Stimulated activated naive CD4-positive, alpha-beta T cell treated with Interleukin-2 at 50 U/mL for 16 hours (primary cell): ENCODE data around the gene FBXL13.
"Not testable (repeated sequence)": the region's sequence is repeated elsewhere in the genome, so short reads cannot be mapped to it uniquely, and the experiment has no call there.

Experiments used
- DNase-seq: peaks from one replicate; lab custom pipeline; 2025; lab: John Stamatoyannopoulos, UW

Gene FBXL13

DNA sequence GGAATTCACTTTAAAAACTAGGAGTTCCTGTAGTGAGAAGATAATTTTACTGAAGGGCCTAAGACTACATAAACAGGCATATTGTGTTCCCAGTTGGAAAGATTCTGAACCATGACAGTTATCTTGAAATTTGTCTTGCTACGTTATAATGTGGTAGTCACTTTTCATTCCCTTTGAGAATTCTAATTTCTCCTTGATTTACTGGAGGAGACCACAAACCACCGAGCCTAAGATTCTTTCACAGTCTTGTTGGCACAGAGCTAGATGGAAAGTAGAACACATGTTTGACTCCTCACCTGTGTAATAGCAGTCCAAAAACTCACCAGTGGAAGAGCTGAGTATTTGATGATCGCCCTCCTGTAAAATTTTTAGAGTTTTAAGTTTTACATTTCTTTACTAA lies 5.2 kb upstream of the FBXL13 start:
- DNase-seq = no peak

DNA sequence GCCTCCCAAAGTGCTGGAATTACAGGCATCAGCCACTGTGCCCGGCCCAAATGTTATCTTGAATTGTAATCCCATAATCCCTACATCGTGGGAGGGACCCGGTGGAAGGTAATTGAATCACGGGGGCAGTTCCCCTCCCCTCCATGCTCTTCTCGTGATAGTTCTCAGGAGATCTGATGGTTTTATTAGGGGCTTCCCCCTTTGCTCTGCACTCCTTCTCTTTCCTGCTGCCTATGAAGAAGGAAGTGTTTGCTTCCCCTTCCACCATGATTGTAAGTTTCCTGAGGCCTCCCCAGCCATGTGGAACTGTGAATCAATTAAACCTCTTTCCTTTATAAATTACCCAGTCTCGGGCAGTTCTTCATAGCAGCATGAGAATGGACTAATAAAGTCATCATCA lies 3.6 kb upstream of the FBXL13 start:
- DNase-seq = not testable (repeated sequence)

DNA sequence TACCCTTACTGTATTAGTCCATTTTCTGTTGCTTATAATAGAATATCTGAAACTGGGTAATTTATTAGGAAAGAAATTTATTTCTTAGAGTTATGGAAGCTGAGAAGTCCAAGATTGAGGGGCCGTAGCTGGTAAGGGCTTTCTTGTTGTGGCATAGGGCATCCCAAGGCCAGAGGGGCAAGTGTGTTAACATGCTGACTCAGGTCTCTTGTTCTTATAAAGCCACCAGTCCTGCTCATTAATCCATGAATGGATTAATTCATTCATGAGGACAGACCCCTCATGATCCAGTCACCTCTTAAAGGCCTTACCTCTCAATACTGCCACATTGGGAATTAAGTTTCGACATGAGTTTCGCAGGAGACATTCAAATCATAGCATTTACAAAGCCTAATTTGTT lies 2.7 kb upstream of the FBXL13 start:
- DNase-seq = no peak

DNA sequence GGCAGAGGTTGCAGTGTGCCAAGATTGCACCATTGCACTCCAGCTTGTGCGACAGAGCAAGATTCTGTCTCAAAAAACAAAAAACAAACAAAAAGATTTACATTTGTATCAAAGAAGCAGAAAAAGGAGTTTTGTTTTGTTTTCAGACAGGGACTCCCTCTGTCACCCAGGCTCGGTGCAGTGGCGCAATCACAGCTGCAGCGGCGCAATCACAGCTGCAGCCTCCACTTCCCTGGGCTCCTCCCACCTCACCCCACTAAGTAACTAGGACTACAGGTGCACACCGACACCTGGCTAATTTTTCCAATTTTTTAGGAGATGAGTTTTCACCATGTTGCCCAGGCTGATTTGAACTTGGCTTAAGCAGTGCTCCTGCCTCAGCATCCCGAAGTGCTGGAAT lies 2.2 kb upstream of the FBXL13 start:
- no peak for DNase-seq

DNA sequence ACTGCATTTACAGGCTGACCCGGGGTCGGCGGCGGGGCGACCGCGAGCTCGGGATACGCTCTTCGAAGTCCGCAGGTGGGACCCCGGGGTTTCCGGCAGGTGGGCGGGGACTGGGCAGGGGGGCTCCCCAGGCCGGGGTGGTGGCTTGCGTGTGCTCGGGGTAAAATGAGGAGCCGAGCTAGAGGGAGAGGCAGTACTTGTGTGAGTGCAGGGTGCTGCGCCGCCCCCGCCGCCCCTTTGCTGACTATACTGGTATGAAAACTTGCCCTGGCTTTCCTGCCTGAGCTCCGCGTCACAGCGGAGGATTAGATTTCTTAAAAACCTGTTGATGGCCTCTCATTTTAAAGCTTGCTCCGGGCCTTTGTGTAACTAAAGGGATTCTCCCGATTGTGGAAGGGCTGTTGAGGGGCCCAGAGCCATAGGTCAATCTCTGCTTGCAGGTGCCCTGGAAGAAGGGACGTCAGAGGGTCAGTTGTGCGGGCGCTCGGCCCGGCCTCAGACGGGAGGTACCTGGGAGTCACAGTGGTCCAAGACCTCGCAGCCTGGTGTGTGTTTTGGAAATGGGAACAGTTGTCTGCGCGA lies 832 bp upstream of the FBXL13 start:
- peak; percentile 85 for DNase-seq

DNA sequence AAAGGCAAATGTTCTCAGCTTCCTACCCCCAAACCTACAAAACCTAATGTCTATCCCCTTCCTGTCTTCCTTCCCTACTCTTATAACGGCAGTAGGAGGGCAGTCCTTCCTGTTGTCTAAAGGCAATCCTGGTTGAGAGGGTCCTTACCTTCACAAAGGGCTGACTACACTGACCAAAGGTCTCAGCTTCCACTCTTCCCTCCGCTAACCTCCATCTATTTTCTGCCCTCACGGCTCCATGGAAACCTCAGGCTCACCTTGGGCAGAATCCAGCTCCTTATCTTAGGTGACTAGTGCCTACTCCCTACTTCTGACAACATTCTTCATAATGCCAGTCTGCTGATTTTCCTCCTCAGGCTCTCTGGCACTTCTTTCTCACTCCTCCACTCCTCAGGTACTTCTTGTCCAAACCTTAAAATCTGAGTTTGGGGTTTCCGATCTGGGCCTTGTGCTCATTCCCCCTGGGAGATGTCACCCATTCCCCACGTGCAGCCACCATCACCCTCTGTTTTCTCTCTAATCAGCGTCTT lies 542 bp downstream of the FBXL13 start:
- no peak for DNase-seq

DNA sequence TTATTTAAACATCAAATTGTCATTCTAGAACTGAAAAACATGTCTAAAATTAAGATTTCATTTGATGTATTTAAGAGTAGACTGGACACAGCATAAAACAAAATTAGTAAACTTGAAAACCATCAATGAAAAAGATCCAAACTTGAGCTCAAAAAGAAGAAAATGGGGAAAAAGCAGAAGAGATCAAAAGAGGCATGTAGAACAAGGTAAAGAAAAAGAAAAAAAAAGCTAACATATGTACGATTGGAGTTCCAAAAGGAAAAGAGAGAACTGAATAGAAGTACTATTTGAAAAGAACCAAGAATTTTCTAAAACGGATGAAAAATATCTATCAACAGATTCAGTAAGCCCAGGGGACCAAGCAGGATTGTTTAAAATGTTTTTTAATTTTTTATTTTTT lies 3.6 kb downstream of the FBXL13 start:
- DNase-seq = no peak

DNA sequence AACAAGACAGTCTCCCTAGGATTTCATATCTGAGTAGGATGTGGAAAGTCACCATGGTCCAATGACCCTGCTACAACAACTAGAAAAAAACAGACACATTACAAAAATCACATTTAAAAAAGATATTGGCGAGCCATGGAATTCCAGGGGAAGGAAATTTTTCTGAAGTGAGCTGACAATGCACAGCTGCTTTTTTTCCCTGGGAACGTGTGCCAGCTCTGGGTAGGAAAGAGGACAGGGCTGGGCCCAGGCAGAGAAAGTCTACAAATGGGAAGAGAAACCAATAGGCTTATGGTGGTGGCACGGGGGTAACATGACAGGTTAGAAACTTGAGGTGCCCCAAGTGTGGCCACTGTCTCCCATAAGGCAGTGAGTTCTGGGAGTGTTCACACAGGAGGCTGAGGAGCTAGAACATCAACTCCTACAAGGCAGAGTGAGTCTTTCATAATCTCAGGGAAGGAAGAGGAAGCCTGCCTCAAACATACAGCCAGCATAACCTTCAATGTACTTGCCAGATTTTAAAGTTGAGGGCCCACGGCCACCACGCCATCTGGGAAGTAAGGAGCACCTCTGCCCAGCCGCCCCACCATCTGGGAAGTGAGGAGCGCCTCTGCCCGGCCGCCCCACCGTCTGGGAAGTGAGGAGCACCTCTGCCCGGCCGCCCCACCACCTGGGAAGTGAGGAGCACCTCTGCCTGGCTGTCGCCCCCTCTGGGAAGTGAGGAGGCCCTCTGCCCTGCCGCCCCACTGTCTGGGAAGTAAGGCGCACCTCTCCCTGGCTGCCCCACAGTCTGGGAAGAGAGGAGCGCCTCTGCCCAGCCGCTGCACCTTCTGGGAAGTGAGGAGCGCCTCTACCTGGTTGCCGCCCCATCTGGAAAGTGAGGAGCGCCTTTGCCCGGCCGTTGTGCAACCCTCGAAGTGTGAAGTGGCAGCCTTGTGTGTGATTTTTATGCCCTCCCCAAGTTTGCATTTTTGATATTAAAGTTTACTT lies 5.9 kb downstream of the FBXL13 start:
- no peak for DNase-seq

DNA sequence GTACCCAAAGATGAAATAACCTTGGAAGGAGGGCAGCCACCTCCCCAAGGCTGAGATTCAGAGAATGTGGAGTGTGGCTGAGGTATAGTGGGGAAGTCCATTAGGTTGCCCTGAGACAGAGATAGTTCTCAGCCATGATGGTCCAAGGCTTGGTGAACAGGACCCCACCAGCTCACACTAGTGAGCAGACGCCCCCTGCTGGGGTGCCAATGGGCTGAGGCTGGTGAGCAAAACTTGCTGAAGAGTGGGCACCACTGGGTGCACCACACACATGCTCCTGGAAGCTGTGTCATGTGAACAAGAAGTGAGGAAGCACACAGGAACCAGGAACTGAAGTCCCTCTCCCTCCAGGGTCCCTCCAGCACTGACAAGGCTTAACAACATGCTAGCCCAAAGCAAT lies 8.9 kb downstream of the FBXL13 start:
- DNase-seq = peak; percentile 14

DNA sequence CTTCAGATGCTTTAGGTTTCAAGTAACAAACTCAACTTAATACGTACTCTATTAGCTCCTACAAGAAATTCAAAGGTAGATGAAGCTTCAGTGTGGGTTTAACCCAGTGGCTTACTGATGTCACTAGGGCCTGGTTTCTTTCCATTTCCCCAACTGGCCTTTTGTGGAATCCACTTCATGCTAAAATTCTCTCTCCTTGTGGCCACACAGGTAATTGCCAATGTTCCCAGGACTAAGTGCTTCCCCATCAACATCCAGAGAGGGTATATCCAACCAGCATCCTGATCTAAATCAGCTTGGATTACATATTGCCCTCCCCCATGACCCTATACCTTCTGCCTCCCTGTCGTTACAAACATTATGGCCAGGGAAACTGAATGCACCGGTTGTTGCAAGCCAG lies 10.7 kb downstream of the FBXL13 start:
- no peak for DNase-seq

DNA sequence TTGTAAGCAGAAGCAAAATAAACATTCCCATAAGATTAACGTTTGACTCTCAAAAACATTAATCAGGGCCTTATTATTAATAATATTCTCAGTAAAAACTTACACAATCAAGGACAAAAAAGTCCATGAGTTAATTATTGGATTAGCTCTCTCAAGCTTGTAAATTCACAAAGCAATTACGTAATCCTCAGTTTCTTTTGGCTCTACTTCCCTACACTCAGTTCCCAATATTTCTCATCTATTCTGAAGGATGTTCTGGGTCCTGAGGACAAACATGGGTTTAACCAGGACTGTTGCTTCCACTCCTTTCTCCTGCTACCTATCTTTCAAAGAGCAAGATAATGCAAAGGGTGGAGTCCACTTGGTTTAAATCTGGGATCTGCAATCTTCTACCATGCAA lies 15.1 kb downstream of the FBXL13 start:
- no peak for DNase-seq

DNA sequence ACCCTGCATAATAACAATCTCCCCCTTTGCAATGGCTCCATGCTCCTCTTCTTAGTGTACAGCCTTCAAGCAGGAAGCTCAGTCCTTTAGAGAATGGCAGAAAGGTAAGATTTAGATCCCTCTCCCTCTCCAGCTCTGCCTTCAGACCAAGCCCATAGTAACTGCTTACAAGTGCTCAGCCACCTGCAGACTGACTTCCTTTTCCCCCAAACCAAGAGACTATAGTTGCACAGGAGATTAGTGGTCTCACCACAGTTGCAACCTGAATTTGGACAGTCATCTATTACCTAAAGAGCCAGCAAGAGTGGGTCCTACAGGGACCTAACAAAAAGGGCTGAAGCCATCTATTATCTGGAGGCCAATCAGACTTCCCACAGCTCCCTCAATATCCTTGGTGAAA lies 16.5 kb downstream of the FBXL13 start:
- DNase-seq = no peak

DNA sequence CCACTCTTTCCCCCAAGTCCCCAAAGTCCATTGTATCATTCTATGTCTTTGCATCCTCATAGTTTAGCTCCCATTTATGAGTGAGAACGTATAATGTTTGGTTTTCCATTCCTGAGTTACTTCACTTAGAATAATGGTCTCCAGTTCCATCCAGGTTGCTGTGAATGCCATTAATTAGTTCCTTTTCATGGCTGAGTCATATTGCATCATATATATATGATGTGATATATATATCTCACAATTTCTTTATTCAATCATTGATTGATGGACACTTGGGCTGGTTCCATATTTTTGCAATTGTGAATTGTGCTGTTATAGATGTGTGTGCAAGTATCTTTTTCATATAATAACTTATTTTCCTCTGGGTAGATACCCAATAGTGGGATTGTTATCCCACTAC lies 18.6 kb downstream of the FBXL13 start:
- DNase-seq = not testable (repeated sequence)

DNA sequence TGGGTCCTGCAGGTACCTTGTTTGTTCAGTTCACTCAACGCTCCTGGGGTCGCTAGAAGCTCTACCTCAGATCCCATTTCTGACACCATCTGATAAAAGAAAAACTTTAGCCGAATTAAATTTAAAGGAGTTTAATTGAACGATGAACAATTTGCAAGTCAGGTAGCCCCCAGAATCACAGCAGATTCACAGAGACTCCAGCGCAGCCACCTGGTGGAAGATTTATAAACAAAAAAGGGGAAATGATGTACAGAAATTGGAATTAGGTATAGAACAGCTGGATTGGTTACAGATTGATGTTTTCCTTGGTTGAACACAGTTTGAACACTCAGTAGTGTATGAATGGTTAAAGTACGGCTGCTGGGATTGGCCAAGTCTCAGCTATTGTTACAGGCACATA lies 23.1 kb downstream of the FBXL13 start:
- no peak for DNase-seq

DNA sequence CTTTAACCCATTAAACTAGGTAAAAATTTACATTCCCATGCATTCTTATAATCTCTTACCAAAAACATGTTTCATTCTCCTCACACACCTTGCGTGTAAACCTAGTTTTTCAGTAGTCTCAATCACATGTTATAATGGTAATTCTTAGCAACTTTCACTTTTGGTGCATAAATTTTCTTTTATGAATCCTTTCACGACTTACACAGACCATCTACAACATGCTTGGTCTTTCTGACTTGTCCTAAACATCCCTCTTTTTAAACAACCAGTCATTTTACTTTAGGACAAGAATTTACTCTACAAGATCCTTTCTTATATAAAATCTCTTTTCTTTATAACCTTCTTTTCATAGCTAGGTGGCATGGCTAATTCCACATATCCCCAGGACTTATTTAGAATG lies 25.8 kb downstream of the FBXL13 start:
- DNase-seq = no peak

DNA sequence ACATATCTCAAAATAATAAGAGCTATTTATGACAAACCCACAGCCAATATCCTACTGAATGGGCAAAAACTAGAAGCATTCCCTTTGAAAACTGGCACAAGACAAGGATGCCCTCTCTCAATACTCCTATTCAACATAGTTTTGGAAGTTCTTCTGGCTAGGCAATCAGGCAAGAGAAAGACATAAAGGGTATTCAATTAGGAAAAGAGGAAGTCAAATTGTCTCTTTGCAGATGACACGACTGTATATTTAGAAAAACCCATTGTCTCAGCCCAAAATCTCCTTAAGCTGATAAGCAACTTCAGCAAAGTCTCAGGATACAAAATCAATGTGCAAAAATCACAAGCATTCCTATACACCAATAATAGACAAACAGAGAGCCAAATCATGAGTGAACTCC lies 32.8 kb downstream of the FBXL13 start:
- not testable (repeated sequence) for DNase-seq

DNA sequence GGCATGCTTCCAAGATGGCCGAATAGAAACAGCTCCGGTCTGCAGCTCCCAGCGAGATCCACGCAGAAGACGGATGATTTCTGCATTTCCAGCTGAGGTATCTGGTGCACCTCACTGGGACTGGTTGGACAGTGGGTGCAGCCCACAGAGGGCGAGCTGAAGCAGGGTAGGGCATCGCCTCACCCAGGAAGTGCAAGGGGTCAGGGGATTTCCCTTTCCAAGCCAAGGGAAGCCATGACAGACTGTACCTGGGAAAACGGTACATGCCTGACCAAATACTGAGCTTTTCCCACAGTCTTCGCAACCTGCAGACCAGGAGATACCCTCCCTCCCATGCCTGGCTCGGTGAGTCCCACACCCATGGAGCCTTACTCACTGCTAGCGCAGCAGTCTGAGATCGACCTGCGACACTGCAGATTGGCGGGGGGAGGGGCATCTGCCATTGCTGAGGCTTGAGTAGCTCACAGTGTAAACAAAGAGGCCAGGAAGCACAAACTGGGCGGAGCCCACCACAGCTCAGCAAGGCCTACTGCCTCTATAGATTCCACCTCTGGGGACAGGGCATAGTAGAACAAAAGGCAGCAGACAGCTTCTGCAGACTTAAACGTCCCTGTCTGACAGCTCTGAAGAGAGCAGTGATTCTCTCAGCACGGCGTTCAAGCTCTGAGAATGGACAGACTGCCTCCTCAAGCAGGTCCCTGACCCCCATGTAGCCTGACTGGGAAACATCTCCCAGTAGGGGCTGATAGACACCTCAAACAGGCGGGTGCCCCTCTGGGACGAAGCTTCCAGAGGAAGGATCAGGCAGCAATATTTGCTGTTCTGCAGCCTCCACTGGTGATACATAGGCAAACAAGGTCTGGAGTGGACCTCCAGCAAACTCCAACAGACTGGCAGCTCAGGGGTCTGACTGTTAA lies 36.5 kb downstream of the FBXL13 start:
- not testable (repeated sequence) for DNase-seq

DNA sequence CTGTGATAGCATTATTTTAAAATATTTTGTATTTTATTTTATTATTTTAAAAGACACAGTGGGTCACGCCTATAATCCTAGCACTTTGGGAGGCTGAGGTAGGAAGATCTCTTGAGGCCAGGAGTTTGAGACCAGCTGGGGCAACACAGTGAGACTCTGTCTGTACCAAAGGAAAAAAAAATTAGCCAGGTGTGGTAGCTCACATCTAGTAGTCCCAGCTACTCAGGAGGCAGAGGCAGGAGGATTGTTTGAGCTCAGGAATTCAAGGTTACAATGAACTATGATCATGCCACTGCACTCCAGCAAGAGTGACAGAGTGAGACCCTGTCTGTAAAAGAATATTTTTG lies 37.1 kb downstream of the FBXL13 start:
- DNase-seq = no peak

DNA sequence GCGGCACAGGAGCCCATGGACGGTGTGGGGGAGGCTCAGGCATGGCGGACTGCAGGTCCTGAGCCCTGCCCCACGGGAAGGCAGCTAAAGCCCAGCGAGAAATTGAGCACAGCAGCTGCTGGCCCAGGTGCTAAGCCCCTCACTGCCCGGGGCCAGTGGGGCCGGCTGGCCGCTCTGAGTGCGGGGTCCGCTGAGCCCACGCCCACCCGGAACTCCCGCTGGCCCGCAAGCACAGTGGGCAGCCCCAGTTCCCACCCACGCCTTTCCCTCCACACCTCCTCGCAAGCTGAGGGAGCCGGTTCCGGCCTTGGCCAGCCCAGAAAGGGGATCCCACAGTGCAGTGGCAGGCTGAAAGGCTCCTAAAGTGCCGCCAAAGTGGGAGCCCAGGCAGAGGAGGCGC lies 40.3 kb downstream of the FBXL13 start:
- DNase-seq = not testable (repeated sequence)

DNA sequence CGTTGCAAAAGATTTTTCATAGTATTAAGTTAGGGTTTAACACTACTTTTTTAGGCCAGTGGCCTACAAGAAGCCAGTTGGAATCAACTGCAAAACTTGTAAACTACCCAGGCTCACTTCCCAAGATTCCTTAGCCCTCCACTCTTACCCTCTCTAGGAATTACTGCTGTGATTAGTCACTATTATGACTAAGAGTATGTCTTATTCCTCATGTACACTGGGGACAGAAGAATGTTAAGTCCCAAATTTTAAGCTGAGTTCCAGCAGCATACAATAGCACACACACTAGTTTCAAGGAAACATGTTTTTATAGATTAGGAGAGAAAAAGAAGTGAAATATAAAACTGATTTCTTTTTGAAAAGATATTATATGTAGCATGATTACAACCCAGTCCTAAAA lies 42.8 kb downstream of the FBXL13 start:
- no peak for DNase-seq

DNA sequence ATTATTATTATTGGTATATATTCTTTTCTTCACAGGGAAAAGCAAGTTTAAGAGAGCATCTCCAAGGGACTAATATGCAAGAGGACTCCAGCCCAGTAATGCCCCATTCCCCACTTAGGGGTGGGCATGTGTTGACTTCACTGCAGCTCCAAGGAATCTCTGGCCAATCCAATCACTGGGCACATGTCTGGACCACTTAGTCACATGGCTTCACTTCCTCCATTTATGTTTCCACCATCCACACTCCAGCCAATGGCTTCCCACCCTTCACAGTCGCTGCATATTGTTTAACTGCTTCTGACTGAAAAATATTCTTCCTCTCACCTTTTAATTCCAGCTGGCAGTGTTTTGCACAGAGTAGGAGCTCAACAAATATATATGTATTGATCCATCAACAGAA lies 43.6 kb downstream of the FBXL13 start:
- DNase-seq = no peak

DNA sequence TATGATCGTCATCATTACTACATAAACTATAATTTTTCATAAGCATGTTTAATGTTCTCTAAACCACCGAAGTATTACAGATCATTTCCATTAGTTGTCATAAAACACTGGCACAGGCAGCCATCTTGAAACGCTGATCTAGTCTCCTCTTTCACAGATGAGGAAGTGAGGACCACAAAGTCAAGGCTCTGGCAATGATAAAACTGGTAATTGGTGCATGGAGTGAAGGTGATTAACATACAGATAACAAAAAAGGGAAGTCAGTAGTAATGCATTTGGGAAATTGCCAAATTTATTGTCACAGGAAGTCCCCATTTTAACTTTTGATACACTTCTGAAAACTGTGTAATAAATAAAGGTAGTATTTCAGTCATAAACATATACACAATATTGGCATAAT lies 49.3 kb downstream of the FBXL13 start:
- no peak for DNase-seq
